Endodermal cell (in vitro differentiated cells): Measurements from ENCODE around the gene TOM1L1. TPM values are rescaled to one million over a fixed set of nuclear protein-coding genes. Genes with fewer than 3 reads are reported as not detected.

ENCODE experiments used
- DNase-seq: peaks from one replicate; pipeline ENCODE4 v3.0.0-alpha.2; 2017
- H3K27ac ChIP-seq: 2 replicates; pipeline ENCODE4 v1.5.1; 2013; ENCODE audit warnings: mild to moderate bottlenecking, low read depth, low read length, moderate library complexity
- H3K27me3 ChIP-seq: 2 replicates; pipeline ENCODE4 v1.6.1; 2013; ENCODE audit warnings: mild to moderate bottlenecking, low read length, moderate library complexity; ENCODE audit not compliant: insufficient read depth, control insufficient read depth, poor library complexity, severe bottlenecking
- H3K36me3 ChIP-seq: 2 replicates; pipeline ENCODE4 v1.7.0; 2013; ENCODE audit warnings: mild to moderate bottlenecking, low read length, moderate library complexity; ENCODE audit not compliant: control insufficient read depth, insufficient read depth
- H3K4me1 ChIP-seq: one replicate; pipeline ENCODE4 v1.7.0; 2013; ENCODE audit warnings: low read length; ENCODE audit not compliant: control insufficient read depth, insufficient read depth
- H3K4me3 ChIP-seq: 2 replicates; pipeline ENCODE4 v1.5.1; 2013; ENCODE audit warnings: mild to moderate bottlenecking, low read length, moderate library complexity
- H3K9ac ChIP-seq: 2 replicates; pipeline ENCODE4 v1.6.1; 2013; ENCODE audit warnings: mild to moderate bottlenecking, low read length, moderate library complexity; ENCODE audit not compliant: poor library complexity, severe bottlenecking; ENCODE audit errors: extremely low read depth
- H3K9me3 ChIP-seq: 2 replicates; pipeline ENCODE4 v1.6.1; 2013; ENCODE audit warnings: mild to moderate bottlenecking, low read length, moderate library complexity; ENCODE audit not compliant: control insufficient read depth
- H3K27ac Mint-ChIP-seq: 2 replicates; pipeline ENCODE4 v1.8.0; 2020; ENCODE audit warnings: mixed read lengths
- H3K27me3 Mint-ChIP-seq: 2 replicates; pipeline ENCODE4 v1.8.0; 2021; ENCODE audit warnings: mild to moderate bottlenecking, mixed read lengths; ENCODE audit not compliant: insufficient read depth
- H3K36me3 Mint-ChIP-seq: 2 replicates; pipeline ENCODE4 v1.8.0; 2020; ENCODE audit warnings: low read depth, mixed read lengths
- H3K4me1 Mint-ChIP-seq: 2 replicates; pipeline ENCODE4 v1.8.0; 2020; ENCODE audit warnings: mixed read lengths
- H3K4me3 Mint-ChIP-seq: 2 replicates; pipeline ENCODE4 v1.8.0; 2020; ENCODE audit warnings: mild to moderate bottlenecking, moderate library complexity, mixed read lengths
- H3K9me3 Mint-ChIP-seq: 2 replicates; pipeline ENCODE4 v1.8.0; 2020; ENCODE audit warnings: mild to moderate bottlenecking, mixed read lengths
- CTCF ChIP-seq: fragments of 200-600 bp; sonication (generic); conservative IDR thresholded peaks from 2 replicates; pipeline ENCODE4 v1.5.0; 2021; ENCODE audit warnings: antibody characterized with exemption, mild to moderate bottlenecking
- WGBS, 2 experiments: methylation state at CpG; one replicate each; pipeline versions ENCODE4 v1.1.5 to v1.1.7; 2013; ENCODE audit warnings: missing lambda C conversion rate in 2 of 2, mixed read lengths in 1 of 2; ENCODE audit not compliant: insufficient coverage in 1 of 2, insufficient read length in 1 of 2; 5-methylcytosine and 5-hydroxymethylcytosine counted together
- total RNA-seq, 2 donors: library from RNA; stranded (reverse); fragmentation: NEBNext Ultra II Directional in 1 of 2; extraction: Animal tissue kit (Norgen Biotek cat#: 25700) in 1 of 2; gene quantifications; 2 replicates in 1 of 2; 3 replicates in 1 of 2; pipeline ENCODE4 v1.2.1, GENCODE V29; 2021

The TOM1L1 gene
- total RNA-seq, 2 donors from 2014 or later: 54.9 to 55.6 TPM

GRCh38 chr17:54983260-54983659 is 82.6 kb downstream of the TOM1L1 start:
- peaks cover 21% of the 10 kb centered on the region for H3K9me3 ChIP-seq
- no peak overlapping the region for H3K9ac ChIP-seq
- no peak for DNase-seq
- Mint-ChIP-seq H3K4me3 (no peak overlapping the region), H3K27me3 (no peaks in the 10 kb centered on the region), H3K27ac (no peak overlapping the region), H3K36me3 (peaks cover 17% of the 10 kb centered on the region), H3K9me3 (peaks cover 13% of the 10 kb centered on the region), H3K4me1 (no peaks in the 10 kb centered on the region)
- no peak for TF ChIP-seq CTCF
- H3K27me3 ChIP-seq: no peaks in the 10 kb centered on the region
- H3K27ac ChIP-seq: no peak overlapping the region
- no peak overlapping the region for H3K4me3 ChIP-seq
- H3K4me1 ChIP-seq: no peaks in the 10 kb centered on the region
- H3K36me3 ChIP-seq: no peaks in the 10 kb centered on the region

- H3K27me3 ChIP-seq: no peaks in the 10 kb centered on the region
- DNase-seq: no peak
- no peak for TF ChIP-seq CTCF
- H3K27ac Mint-ChIP-seq: no peak overlapping the region
- no peak overlapping the region for H3K4me3 ChIP-seq
- H3K4me1 Mint-ChIP-seq: no peaks in the 10 kb centered on the region
- H3K4me3 Mint-ChIP-seq: no peak overlapping the region
- 100% methylated on average over 1 of the region's 1 CpG for WGBS, 2 experiments
- no peak overlapping the region for H3K27ac ChIP-seq
- no peaks in the 10 kb centered on the region for H3K4me1 ChIP-seq
- peaks cover 7% of the 10 kb centered on the region for H3K36me3 Mint-ChIP-seq
- no peaks in the 10 kb centered on the region for H3K27me3 Mint-ChIP-seq
- peaks cover 6% of the 10 kb centered on the region for H3K9me3 ChIP-seq
- no peak overlapping the region for H3K9ac ChIP-seq
- no peaks in the 10 kb centered on the region for H3K36me3 ChIP-seq
- H3K9me3 Mint-ChIP-seq: peaks cover 5% of the 10 kb centered on the region
These were observed 84.8 kb downstream of the TOM1L1 start for GRCh38 chr17:54985476-54985875.

- Histone ChIP-seq H3K9me3 (no peaks in the 10 kb centered on the region), H3K36me3 (peaks cover 5% of the 10 kb centered on the region), H3K9ac (no peak overlapping the region), H3K4me3 (no peak overlapping the region), H3K4me1 (no peaks in the 10 kb centered on the region), H3K27ac (no peak overlapping the region), H3K27me3 (no peaks in the 10 kb centered on the region)
- Mint-ChIP-seq H3K36me3 (peaks cover 3% of the 10 kb centered on the region), H3K4me3 (no peak overlapping the region), H3K9me3 (no peaks in the 10 kb centered on the region), H3K27ac (no peak overlapping the region), H3K4me1 (no peaks in the 10 kb centered on the region), H3K27me3 (no peaks in the 10 kb centered on the region)
- DNase-seq: peak; percentile 59
- 60 to 93% methylated on average over 1 to 4 of the region's 4 CpGs for WGBS, 2 experiments
- TF ChIP-seq CTCF: no peak
These were observed 89.5 kb downstream of the TOM1L1 start for GRCh38 chr17:54990118-54990517.
